ENCODE data around the gene SLCO2A1. TPM values are rescaled to one million over a fixed set of nuclear protein-coding genes. Genes with fewer than 3 reads are reported as not detected.

Gene SLCO2A1
- total RNA-seq, 2 donors from 2014 or later, result not detected

DNA sequence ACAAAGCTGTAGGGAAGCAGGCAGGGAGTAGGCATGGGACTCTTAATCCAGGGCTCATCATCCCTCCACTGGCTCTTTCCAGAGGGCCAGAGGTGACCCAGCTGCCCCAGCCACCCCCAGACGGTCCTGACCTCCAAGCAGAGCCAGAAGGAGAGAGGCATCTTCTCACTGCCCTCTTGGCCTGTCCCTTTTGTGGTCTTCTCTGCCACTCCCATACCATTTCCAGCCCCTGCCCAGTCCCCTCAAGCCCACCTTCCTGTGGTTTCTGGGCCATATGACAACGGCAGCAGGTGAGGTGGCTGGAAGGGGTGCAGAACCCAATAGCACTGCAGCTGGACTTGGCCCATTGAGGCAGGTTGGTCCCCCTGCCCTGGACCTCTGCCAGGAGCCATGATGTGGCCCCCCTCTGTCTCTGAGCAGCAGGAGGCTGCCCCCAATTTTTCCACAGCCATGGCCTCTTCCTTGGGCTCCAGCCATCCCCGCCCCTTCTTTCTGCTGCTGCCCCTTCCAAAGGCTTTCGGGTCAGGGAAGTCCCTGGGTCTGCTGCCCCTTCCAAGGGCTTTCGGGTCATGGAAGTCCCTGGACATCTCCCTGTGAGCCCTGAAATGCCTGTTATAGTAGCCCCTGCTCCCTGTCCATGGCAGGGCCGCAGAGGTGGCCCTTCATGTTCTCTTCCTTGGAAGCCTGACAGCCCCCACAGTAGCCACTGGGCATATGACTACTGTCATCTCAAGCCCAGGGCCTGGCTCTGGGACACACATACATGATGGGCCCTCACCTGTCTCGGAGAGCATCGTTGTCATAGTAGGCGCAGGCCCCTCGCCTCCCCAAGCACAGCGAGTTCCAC lies 94.5 kb downstream of the SLCO2A1 start:
- no peaks in the 10 kb centered on the region for H3K9me3 Mint-ChIP-seq
- no peaks in the 10 kb centered on the region for H3K4me1 Mint-ChIP-seq (ENCODE audit: low read depth in 2 of 2)
- peak in 1 of 2 donors; percentile 2 for ATAC-seq
- H3K36me3 Mint-ChIP-seq, result no peaks in the 10 kb centered on the region
- no peak overlapping the region for H3K4me3 Mint-ChIP-seq
- H3K27me3 Mint-ChIP-seq, result no peaks in the 10 kb centered on the region
- H3K27ac Mint-ChIP-seq, result no peak overlapping the region
- DNase-seq (ENCODE audit: low spot score), result no peak

DNA sequence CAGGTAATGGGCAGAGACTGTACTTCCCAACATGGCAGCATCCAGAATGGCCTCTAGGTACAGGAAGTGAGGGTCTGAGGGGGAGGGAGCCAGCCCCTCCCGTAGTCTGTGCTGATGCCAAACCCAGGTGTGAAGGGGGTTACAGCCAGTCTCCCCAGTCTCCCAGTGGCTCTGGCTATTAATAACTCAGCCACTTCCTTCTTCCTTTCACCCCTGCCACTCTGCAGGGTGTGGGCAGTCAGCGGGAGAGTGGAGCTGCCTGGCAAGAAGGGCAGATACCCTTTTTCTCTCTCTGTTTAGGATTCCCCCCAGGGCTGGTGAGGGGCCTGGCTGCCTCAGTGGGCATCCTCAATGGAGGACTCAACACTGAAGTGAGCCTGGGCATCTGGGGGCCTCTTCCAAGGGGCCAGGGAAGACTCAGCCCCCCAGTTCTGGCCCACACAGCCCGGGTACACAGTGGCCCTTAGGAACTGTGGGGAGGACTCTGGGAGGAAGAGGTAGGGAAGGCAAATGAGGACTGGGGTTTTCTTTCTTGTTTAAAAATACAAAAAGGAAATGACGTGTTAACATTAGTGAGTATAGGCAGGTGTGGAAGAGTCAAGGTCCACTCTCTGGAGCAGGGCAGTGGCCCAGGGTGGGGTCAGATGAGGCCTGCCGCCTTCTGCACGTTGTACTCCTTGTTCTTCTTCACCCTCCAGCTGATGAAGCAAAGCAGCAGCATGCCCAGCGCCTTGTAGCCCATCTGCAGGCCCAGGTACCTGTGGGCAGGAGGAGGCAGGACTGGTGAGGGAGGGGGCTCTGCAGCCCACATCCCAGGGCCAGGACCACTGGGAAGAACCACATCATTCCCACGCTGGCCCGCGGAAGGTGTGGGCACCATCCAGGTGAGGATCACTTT lies 95.4 kb downstream of the SLCO2A1 start:
- Mint-ChIP-seq H3K27me3 (no peaks in the 10 kb centered on the region), H3K4me1 (ENCODE audit: low read depth in 2 of 2) (no peaks in the 10 kb centered on the region), H3K36me3 (no peaks in the 10 kb centered on the region), H3K9me3 (no peaks in the 10 kb centered on the region), H3K4me3 (no peak overlapping the region), H3K27ac (no peak overlapping the region)
- DNase-seq (ENCODE audit: low spot score) (no peak), ATAC-seq (peak in 1 of 2 donors; percentile 5)

- Mint-ChIP-seq H3K4me3 (no peak overlapping the region), H3K4me1 (ENCODE audit: low read depth in 2 of 2) (peaks cover 0 to 3% of the 10 kb centered on the region in 2 donors), H3K27ac (no peak overlapping the region), H3K36me3 (no peaks in the 10 kb centered on the region), H3K27me3 (peaks cover 0 to 3% of the 10 kb centered on the region in 2 donors), H3K9me3 (no peaks in the 10 kb centered on the region)
- DNase-seq (ENCODE audit: low spot score), result no peak
- no peak for ATAC-seq
Observed at GRCh38 chr3:133933097-133934024, 96.4 kb downstream of the SLCO2A1 start.

DNA sequence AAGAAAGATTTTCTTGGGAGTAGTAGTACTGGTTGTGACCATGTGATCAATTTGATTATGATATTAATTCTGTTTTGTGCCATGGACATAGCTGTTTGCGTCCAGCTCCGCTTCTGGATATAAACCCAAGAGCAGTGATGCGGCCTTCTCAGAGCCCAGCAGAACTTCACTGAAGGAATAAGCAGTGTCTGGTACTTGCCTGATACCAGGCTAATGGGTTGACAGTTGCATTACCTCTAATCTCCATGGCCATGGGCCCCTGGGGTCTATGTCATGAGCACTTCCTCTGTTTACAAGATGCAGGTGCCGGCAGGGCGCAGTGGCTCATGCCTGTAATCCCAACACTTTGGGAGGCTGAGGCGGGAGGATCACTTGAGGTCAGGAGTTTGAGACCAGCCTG lies 97.7 kb downstream of the SLCO2A1 start:
- H3K27ac Mint-ChIP-seq, result no peak overlapping the region
- H3K36me3 Mint-ChIP-seq, result no peaks in the 10 kb centered on the region
- ATAC-seq (no peak), DNase-seq (ENCODE audit: low spot score) (no peak)
- peaks cover 7 to 8% of the 10 kb centered on the region in 2 donors for H3K27me3 Mint-ChIP-seq
- peaks cover 6 to 9% of the 10 kb centered on the region in 2 donors for H3K4me1 Mint-ChIP-seq (ENCODE audit: low read depth in 2 of 2)
- H3K4me3 Mint-ChIP-seq, result no peak overlapping the region
- H3K9me3 Mint-ChIP-seq, result no peaks in the 10 kb centered on the region

GRCh38 chr3:133931084-133931483 lies 98.6 kb downstream of the SLCO2A1 start:
- H3K27ac Mint-ChIP-seq, result no peak overlapping the region
- H3K36me3 Mint-ChIP-seq, result no peaks in the 10 kb centered on the region
- peaks cover 7 to 14% of the 10 kb centered on the region in 2 donors for H3K27me3 Mint-ChIP-seq
- H3K9me3 Mint-ChIP-seq, result no peaks in the 10 kb centered on the region
- no peak overlapping the region for H3K4me3 Mint-ChIP-seq
- ATAC-seq, result no peak
- no peak for DNase-seq (ENCODE audit: low spot score)
- peaks cover 6 to 9% of the 10 kb centered on the region in 2 donors for H3K4me1 Mint-ChIP-seq (ENCODE audit: low read depth in 2 of 2)

GRCh38 chr3:133930341-133930933 lies 99.3 kb downstream of the SLCO2A1 start:
- peaks cover 6 to 9% of the 10 kb centered on the region in 2 donors for H3K4me1 Mint-ChIP-seq (ENCODE audit: low read depth in 2 of 2)
- H3K36me3 Mint-ChIP-seq, result no peaks in the 10 kb centered on the region
- DNase-seq (ENCODE audit: low spot score) (no peak), ATAC-seq (no peak)
- no peaks in the 10 kb centered on the region for H3K9me3 Mint-ChIP-seq
- H3K4me3 Mint-ChIP-seq, result no peak overlapping the region
- H3K27me3 Mint-ChIP-seq, result peaks cover 7 to 17% of the 10 kb centered on the region in 2 donors
- no peak overlapping the region for H3K27ac Mint-ChIP-seq

GRCh38 chr3:133928903-133929607 lies 100.7 kb downstream of the SLCO2A1 start:
- Mint-ChIP-seq H3K27ac (no peak overlapping the region), H3K4me3 (no peak overlapping the region), H3K36me3 (no peaks in the 10 kb centered on the region), H3K4me1 (ENCODE audit: low read depth in 2 of 2) (peaks cover 6 to 9% of the 10 kb centered on the region in 2 donors), H3K9me3 (no peaks in the 10 kb centered on the region), H3K27me3 (peaks cover 7 to 18% of the 10 kb centered on the region in 2 donors)
- ATAC-seq (no peak), DNase-seq (ENCODE audit: low spot score) (no peak)

GRCh38 chr3:133928136-133928893 lies 101.4 kb downstream of the SLCO2A1 start:
- Mint-ChIP-seq H3K27ac (no peak overlapping the region), H3K36me3 (no peaks in the 10 kb centered on the region), H3K4me3 (peak overlapping the region; percentile 30), H3K27me3 (peaks cover 7 to 19% of the 10 kb centered on the region in 2 donors), H3K9me3 (no peaks in the 10 kb centered on the region), H3K4me1 (ENCODE audit: low read depth in 2 of 2) (peaks cover 6 to 9% of the 10 kb centered on the region in 2 donors)
- DNase-seq (ENCODE audit: low spot score) (no peak), ATAC-seq (no peak)

DNA sequence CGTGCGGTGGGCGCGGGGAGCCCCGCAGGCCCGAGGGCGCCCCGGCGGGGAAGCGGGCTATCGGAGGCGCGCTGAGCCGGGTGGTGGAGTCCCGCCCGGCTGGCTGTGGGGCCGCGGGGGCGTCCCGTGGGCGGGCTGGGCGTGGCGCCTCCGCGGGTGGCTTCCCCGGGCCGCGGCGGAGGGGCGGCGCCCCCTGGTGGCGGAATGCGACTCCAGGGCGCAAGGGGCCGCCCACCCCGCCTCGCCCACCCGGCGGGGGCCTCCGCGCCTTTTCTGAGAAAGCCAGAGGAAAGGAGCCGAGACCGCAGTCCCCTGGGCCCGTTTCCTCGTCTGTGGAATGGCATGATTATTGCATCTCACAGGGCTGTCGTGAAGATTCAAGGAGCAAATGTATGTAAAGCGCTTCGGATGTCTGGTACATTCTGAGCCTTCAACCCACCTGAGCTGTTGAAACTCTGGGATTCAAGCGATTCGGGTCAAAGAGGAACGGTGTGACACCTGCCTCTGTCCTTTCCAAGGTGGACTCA lies 102.1 kb downstream of the SLCO2A1 start:
- Mint-ChIP-seq H3K27ac (no peak overlapping the region), H3K9me3 (no peaks in the 10 kb centered on the region), H3K27me3 (peaks cover 9 to 20% of the 10 kb centered on the region in 2 donors), H3K4me1 (ENCODE audit: low read depth in 2 of 2) (peaks cover 6 to 9% of the 10 kb centered on the region in 2 donors), H3K4me3 (peak overlapping the region; percentile 56), H3K36me3 (no peaks in the 10 kb centered on the region)
- peak; percentile 88 to 93 for ATAC-seq
- DNase-seq (ENCODE audit: low spot score), result peak; percentile 86

DNA sequence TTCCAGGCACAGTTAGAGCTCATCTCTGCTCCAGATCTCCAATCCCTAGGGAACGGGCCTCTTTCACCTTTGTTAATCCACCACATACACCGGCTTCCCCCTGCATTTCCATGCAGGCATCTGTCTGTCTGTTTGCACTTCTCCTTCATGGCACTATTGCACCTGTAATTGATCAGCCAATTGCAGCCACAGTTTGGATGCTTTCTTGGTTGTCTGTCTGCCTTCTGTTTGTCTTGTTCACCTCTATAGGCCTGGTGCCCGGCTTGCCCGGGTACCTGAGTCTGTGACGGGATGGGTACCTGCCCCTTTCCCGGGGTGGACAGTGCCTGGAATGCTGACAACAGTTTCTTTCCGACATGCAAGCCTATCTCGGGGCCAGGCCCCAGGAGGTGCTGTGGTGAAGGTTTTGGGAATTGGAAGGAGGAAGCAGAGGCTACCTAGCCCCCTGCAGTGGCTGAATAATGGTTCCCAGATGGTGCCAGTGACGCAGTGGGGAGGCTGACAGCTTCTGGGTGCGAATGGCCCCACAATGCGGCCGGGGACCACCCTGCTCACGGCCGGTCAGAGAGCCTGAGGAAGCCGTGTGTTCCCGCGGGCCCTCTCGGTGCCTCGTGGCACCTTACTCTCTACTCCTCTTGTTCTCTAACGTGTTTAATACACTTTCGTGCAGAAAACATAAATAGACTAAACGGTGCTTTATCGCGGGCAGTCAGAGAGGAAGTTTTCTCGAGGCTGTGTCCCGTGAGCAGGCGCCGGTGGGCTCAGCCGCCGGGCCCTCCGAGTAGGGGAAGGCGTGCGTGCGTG lies 102.8 kb downstream of the SLCO2A1 start:
- Mint-ChIP-seq H3K36me3 (no peaks in the 10 kb centered on the region), H3K27me3 (peaks cover 14 to 23% of the 10 kb centered on the region in 2 donors), H3K4me3 (peak overlapping the region; percentile 56), H3K9me3 (no peaks in the 10 kb centered on the region), H3K27ac (no peak overlapping the region), H3K4me1 (ENCODE audit: low read depth in 2 of 2) (peaks cover 6 to 9% of the 10 kb centered on the region in 2 donors)
- ATAC-seq (no peak), DNase-seq (ENCODE audit: low spot score) (no peak)
